ENCODE measurements around the gene NIPAL4.

NIPAL4 gene

DNA sequence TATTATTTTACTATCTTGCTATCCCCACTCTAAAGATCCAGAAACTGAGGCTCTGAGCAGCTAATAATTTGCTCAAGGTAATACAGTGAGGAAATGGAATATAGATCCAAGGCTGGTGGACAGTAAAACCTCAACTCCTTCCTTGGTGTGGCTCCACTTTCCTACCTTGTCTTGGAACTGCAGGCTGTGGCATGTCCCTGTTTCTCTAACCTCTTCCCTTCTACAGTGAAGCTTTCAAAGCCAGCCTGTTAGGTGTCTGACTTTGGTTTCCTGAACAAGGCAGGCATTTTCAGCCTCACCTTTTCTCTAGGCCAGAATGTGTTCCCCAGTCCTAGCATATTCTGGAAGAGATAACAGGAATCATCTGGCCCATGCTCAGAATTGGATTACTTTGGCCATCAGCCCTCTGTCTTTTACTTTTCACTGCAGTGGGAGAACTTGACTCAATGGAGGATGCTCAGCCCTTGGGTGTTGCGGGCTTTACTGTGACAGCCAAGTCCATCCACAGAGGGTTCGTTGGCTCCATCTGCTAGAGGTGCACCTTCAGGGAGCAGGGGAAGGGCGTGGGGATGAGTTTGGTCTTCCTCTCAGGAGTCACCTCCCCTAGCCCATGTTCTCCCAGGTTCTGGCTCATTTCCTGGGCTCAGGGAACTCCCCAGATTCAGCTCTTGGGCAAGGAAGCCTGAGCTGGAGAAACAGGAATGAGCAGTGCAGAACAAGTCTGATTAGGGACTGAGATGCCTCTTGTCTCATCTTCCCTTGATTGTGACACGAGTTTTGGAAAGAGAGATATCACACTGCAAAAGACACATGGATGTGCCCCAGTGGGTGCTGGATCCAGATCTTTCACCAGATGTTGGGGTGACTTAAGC, 1.1 kb downstream of the NIPAL4 start:
- no peak overlapping the region for H3K4me3 ChIP-seq (replicated peaks in 1 of 2; ENCODE audit: low read depth in 2 of 2, low read length in 2 of 2)
- no peak for DNase-seq (ENCODE audit: low read depth in 2 of 2)
- TF ChIP-seq, protein P1, sequence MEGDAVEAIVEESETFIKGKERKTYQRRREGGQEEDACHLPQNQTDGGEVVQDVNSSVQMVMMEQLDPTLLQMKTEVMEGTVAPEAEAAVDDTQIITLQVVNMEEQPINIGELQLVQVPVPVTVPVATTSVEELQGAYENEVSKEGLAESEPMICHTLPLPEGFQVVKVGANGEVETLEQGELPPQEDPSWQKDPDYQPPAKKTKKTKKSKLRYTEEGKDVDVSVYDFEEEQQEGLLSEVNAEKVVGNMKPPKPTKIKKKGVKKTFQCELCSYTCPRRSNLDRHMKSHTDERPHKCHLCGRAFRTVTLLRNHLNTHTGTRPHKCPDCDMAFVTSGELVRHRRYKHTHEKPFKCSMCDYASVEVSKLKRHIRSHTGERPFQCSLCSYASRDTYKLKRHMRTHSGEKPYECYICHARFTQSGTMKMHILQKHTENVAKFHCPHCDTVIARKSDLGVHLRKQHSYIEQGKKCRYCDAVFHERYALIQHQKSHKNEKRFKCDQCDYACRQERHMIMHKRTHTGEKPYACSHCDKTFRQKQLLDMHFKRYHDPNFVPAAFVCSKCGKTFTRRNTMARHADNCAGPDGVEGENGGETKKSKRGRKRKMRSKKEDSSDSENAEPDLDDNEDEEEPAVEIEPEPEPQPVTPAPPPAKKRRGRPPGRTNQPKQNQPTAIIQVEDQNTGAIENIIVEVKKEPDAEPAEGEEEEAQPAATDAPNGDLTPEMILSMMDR (IDR thresholded peaks at IDR 0.05; ENCODE audit: low read depth, low read length): no peak

DNA sequence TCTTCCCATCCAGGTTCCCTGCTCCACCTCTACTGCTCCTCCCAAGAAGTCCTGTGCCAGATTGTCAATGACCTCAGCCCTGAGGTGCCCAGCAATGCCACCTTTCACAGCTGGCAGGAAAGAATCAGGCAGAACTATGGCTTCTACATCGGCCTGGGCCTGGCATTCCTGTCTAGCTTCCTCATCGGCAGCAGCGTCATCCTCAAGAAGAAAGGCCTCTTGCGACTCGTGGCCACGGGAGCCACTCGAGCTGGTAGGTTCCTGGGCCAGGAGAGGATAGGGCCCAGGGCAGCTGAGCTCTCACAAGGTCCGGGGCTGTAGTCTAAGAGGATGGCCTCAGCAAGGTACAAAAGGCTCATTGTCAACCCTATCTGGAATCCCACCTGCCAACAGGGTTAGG, 3.1 kb downstream of the NIPAL4 start:
- H3K4me3 ChIP-seq (replicated peaks in 1 of 2; ENCODE audit: low read depth in 2 of 2, low read length in 2 of 2): no peak overlapping the region
- TF ChIP-seq, protein P1 (IDR thresholded peaks at IDR 0.05; ENCODE audit: low read depth, low read length): no peak
- no peak for DNase-seq (ENCODE audit: low read depth in 2 of 2)

DNA sequence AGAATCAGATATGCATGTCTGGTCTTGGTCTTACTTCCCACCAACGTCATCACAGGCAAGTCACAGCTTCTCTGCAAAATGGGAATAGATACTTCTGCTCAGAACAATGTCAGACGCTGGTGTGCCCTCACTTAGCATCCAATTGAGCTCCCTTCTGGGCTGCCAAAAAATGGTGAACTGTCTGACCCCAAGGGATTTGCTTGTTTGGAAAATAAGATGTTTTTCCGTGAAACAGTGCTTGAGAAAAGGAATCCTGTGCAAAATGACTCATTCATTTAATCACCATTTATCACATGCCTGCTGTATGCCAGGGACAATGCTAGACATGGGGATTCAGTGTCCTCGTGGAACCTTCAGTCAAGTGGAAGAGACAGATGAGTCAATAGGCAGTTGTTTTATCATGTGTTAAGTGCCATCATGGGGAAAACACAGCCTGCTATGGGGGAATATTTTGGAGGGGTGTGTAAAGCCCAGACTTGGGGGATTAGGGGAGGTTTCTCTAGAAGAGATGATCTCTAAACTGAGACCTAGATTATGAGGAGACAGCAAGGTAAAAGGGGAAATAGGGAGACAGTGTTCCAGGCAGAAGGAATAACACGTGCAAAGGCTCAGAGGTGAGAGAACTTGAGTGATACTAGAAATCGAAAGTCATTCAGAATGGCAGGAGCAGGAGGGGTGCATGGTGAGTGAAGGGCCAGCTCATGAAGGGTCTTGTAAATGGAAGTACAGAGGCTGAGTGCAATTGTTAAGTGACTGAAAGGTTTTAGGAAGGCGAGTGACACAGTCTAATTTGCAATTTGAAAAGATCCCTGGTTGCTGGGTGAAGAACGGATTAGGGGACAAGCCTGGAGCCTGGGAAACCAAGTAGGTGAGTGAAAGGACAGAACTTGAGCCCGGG, 3.9 kb downstream of the NIPAL4 start:
- DNase-seq (ENCODE audit: low read depth in 2 of 2): peak in 1 of 2 donors; percentile 83
- TF ChIP-seq, protein P1 (IDR thresholded peaks at IDR 0.05; ENCODE audit: low read depth, low read length): no peak
- no peak overlapping the region for H3K4me3 ChIP-seq (replicated peaks in 1 of 2; ENCODE audit: low read depth in 2 of 2, low read length in 2 of 2)

DNA sequence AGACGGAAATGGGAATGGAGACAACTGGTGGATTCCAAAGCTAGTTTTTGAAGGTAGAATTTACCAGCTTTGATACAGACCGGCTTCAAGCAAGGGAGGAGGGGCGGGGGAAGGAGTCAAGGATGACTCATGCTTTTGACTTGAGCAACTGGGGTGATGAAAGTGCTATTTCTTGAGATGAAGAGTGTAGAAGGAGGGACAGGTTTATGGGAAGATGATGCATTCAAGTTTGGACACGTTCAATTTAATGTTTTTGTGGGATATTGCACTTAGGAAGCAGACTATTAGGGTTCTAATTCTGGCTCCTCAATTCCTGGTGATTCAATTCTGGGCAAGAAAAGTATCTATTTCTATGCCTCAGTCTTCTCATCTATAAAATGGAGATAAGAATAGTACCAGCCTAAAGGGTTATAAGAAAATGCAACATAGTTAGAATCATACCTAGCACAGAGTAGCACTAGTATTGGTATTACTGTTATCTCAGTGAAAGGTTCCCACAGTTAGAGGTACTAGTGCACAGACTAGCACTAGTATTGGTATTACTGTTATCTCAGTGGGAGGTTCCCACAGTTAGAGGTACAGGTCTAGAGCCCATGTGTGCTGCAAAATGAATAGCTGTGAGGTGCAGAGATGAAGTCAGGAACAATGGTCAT, 4.6 kb downstream of the NIPAL4 start:
- TF ChIP-seq, protein P1 (IDR thresholded peaks at IDR 0.05; ENCODE audit: low read depth, low read length): no peak
- peak; percentile 82 to 94 for DNase-seq (ENCODE audit: low read depth in 2 of 2)
- H3K4me3 ChIP-seq (replicated peaks in 1 of 2; ENCODE audit: low read depth in 2 of 2, low read length in 2 of 2): no peak overlapping the region

DNA sequence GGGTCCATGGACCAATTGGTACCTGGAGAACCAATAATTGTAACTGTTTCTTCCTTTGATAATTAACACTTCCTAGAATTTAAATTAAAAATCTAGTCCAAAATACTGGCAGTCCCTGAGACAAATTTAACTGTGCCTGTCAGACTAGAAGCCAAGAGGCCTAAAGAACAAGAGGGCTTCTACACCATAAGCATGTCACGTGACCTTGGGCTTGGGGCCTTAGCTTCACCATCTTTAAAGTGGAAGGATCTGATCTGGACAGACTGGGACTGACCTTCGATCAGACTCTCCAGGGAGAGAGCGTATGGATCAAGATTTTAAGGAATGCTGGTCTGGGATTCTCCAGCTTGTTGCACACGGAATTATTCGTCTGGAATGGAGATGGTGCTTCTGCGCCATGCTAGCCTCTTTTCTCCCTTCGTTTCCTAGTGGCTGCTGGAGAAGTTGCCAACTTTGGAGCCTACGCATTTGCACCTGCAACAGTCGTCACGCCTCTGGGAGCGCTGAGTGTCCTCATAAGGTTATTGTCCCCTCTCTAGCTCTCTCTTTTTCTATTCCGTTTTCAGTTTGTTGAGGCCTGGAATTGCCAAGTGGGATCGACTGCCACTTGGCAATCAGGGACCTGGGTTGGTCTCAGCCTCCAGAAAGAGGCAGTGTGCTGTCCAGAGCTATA, 8.4 kb downstream of the NIPAL4 start:
- TF ChIP-seq, protein P1 (IDR thresholded peaks at IDR 0.05; ENCODE audit: low read depth, low read length): no peak
- no peak for DNase-seq (ENCODE audit: low read depth in 2 of 2)
- H3K4me3 ChIP-seq (replicated peaks in 1 of 2; ENCODE audit: low read depth in 2 of 2, low read length in 2 of 2): no peak overlapping the region

DNA sequence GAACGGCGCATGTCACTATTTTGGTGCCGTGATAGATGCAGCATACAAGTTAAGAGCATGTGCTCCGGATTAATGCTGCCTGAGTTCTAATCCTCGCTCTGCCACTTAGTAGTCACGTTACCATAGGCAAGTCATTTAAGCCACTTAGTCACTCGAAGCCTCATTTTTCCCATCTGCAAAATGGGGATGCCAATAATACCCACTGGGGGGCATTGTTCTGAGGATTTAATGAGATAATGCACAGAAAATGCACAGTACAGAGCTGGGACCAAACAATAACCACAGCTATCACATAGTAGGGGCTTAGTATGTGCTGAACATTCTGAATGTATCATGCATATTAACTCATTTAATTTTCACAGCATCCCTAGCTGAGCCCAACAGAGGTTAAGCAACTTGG, 9.1 kb downstream of the NIPAL4 start:
- DNase-seq (ENCODE audit: low read depth in 2 of 2): no peak
- H3K4me3 ChIP-seq (replicated peaks in 1 of 2; ENCODE audit: low read depth in 2 of 2, low read length in 2 of 2): no peak overlapping the region
- TF ChIP-seq, protein P1 (IDR thresholded peaks at IDR 0.05; ENCODE audit: low read depth, low read length): no peak

All from cardiac fibroblast (primary cell).